Endometrial microvascular endothelial cells (primary cell): Measurements from ENCODE around the gene ERAL1. TPM values are rescaled to one million over a fixed set of nuclear protein-coding genes. Genes with fewer than 3 reads are reported as not detected.
"Not testable (repeated sequence)": the region's sequence is repeated elsewhere in the genome, so short reads cannot be mapped to it uniquely, and the experiment has no call there.

Experiments
- in situ Hi-C: cut with HindIII; loops from 2 replicates; pipeline ENCODE4 v1.10.0; 2017; ENCODE audit warnings: low sequenced_read_pairs, low pct_unique_long_range_greater_than_20kb; ENCODE audit errors: inconsistent ontology term
- total RNA-seq: library from RNA; depleted of rRNA; stranded (reverse); fragments of >200 nt; gene quantifications from one replicate; pipeline ENCODE4 v1.2.3, GENCODE V29; 2015; ENCODE audit errors: inconsistent ontology term

Gene ERAL1
- total RNA-seq, 1 donor from 2014 or later: 120 TPM

DNA sequence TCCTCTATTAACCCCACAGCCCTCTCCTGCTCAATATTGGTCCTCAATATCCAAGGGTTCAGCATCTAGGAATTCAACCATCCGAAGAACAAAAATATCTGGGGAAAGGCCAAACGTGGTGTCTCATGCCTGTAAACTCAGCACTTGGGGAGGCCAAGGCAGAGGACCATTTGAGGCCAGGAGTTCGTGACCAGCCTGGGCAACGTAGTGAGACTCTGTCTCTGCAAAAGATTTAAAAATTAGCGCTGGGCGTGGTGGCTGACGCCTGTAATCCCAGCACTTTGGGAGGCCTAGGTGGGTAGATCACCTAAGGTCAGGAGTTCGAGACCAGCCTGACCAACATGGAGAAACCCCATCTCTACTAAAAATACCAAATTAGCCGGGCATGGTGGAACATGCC lies 8.1 kb upstream of the ERAL1 start:
- in situ Hi-C loops: not testable (repeated sequence)

- in situ Hi-C loops: not testable (repeated sequence)
Observed at GRCh38 chr17:28848667-28849066, 6.1 kb upstream of the ERAL1 start.

- in situ Hi-C loops: no loop called here
Observed at GRCh38 chr17:28849281-28849680, 5.5 kb upstream of the ERAL1 start.

GRCh38 chr17:28853295-28853694 lies 1.5 kb upstream of the ERAL1 start:
- in situ Hi-C loops: no loop called here

DNA sequence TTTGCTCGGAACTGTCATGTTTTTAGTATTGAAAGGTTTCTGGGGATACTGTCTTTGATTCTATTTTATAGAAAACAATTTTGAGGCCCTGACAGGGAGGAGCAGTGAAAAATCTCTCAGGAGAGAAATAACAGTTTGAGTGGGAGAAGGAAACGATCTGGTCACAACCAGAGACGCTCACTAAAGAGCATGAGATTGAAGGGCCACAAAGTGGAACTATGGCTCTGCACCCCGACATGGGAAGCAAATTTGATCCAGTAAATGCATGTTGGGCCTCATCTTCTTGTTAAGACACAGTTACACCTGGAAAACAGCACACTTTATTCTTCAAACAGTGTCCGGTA lies 492 bp downstream of the ERAL1 start:
- in situ Hi-C loops: no loop called here

- in situ Hi-C loops: no loop called here
Observed at GRCh38 chr17:28856028-28856574, 1.3 kb downstream of the ERAL1 start.

GRCh38 chr17:28857905-28858800 lies 3.3 kb downstream of the ERAL1 start:
- in situ Hi-C loops: no loop called here

- in situ Hi-C loops: no loop called here
Observed at GRCh38 chr17:28858801-28859355, 4.1 kb downstream of the ERAL1 start.

- in situ Hi-C loops: no loop called here
Observed at GRCh38 chr17:28860363-28860808, 5.6 kb downstream of the ERAL1 start.

DNA sequence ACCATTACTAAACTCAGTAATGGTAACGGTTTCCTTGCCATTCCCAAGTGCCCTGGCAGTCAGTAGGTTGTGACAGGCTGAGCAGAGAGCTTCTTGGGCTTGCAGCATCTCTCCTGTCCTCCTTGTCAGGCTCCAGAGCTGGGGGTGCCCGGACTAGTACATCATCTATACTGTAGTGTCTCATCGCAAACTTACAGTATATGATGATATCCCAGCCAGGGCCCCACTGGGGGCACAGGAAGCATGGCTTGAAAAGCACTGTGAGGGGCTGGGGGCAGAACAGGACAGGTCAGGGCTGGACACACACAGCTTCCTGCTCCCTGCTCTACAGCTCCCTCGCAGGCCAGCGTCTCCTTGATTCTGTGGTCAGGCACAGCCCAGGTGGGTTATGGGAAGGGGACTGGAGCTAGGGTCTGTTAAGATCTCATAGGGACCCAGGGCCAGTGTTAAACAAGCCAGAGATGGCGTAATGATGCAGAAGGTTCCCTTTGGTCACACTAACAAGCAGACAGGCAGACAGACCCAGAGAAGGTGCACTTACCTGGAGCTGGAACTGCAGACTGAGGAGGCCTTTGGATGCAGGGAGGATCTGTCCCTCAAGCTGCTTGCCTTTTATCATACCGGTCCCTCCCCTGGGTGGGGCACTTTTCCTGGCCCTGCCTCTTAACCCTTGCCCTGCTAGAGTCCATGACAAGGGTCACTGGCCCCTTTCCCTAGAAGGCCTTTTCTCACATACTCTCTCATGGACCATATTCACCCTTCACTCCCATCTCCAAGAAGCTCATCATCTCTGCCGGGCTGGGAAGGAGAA lies 6.8 kb downstream of the ERAL1 start:
- in situ Hi-C loops: no loop called here

DNA sequence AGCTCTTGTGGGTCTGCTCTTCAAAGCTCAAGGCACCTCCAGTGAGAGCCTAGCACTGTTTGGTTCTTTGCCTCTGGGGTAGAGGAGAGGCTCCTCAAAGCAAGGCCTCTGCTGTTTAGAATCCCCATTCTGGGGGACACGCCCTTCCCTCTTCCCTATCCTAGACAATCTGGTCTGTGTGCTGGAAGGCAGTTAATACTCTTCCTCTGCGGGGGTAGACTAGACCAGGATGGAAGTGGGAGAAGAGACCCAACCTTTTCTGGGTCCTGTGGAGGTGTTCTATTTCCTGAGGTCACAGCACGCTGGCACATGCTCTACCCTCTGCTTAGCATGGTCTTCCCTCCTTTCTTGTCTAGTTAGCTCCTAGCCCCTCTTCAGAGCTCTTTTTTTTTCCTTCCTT lies 7.7 kb downstream of the ERAL1 start:
- in situ Hi-C loops: no loop called here

DNA sequence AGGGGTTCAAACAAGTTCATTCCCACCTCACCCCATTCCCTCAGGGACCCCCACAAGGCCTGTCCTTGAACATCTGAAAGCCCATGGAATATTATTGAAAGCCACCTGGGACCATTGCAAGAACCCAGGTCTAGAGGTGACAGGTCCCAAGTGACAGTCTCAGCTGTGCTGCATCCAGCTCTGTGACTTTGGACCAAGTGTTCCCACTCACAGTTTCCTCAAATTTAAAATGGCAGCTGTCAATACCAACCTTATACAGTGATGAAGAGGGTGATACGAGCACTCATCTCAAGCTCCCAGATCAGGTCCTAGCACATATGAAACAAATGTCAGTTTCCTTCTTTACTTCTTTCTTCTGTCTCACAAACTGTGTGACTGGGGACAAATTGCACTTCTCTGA lies 9.1 kb downstream of the ERAL1 start:
- in situ Hi-C loops: no loop called here

GRCh38 chr17:28864991-28865849 lies 10.4 kb downstream of the ERAL1 start:
- in situ Hi-C loops: no loop called here

- in situ Hi-C loops: no loop called here
Observed at GRCh38 chr17:28865946-28866752, 11.3 kb downstream of the ERAL1 start.

GRCh38 chr17:28867276-28867675 lies 12.5 kb downstream of the ERAL1 start:
- in situ Hi-C loops: no loop called here

DNA sequence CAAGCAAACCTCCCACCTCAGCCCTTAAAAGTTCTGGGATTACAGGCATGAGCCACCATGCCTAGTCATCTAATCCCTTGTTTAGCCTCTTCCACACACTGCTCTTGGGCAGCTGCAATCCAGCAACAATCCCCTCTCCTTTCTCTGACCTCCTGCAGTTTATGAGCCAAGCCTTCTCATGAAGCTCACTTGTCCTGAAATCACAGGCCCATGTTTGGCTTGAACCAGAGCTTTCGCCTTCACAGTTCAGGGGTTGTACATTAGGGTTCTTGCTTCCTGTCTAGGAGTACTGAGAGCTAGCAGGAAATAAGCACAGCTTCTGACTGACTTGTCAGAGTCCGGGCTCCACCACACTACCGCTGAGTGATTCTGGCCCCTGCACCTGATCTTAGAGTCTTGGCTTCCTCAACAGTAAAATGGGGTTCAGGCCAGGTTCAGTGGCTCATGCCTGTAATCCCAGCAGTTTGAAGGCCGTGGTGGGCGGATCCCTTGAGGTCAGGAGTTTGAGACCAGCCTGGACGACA lies 16.3 kb downstream of the ERAL1 start:
- in situ Hi-C loops: no loop called here

- in situ Hi-C loops: no loop called here
Observed at GRCh38 chr17:28873839-28874238, 19.0 kb downstream of the ERAL1 start.

- in situ Hi-C loops: no loop called here
Observed at GRCh38 chr17:28874750-28875149, 19.9 kb downstream of the ERAL1 start.
